Panc1 (cell line): ENCODE measurements around the gene BMP8B. TPM values are rescaled to one million over a fixed set of nuclear protein-coding genes. Genes with fewer than 3 reads are reported as not detected.
"Not testable (repeated sequence)": the region's sequence is repeated elsewhere in the genome, so short reads cannot be mapped to it uniquely, and the experiment has no call there.

ENCODE experiments used
- ATAC-seq: fragments of 200-7000 bp; cut with Tn5 transposase; 2 replicates; pipeline ENCODE4 v1.9.1; 2020; ENCODE audit warnings: mild to moderate bottlenecking, moderate library complexity
- BruUV-seq: library from RNA; stranded (reverse); fragments of 400-500 nt; replicated peaks from 2 replicates; lab custom pipeline; 2021; lab: Mats Ljungman, UMichigan
- CTCF ChIA-PET: fragments of 300-600 bp; sonication (Branson Sonifier 250); formaldehyde crosslinking; loops from one replicate; lab custom pipeline; 2022; ENCODE audit warnings: antibody characterized with exemption; lab: Charles Lee
- POLR2A ChIA-PET: fragments of 300-600 bp; sonication (Branson Sonifier 250); formaldehyde crosslinking; loops from one replicate; lab custom pipeline; 2022; ENCODE audit warnings: antibody characterized with exemption; lab: Charles Lee
- DNase-seq: peaks from one replicate; pipeline ENCODE4 v3.0.0-alpha.2; 2010; ENCODE audit warnings: low read depth, low spot score
- H3K27ac ChIP-seq: 2 replicates; pipeline ENCODE4 v1.5.1; 2011; ENCODE audit warnings: mild to moderate bottlenecking, low read length, inconsistent platforms
- H3K27me3 ChIP-seq: fragments of 200-500 bp; sonication (Bioruptor generic); 2 replicates; pipeline ENCODE4 v1.6.0; 2014; ENCODE audit warnings: low read length, inconsistent platforms; ENCODE audit not compliant: control insufficient read depth, insufficient read depth
- H3K36me3 ChIP-seq: fragments of 200-500 bp; sonication (Bioruptor generic); 2 replicates; pipeline ENCODE4 v1.5.1; 2014; ENCODE audit warnings: inconsistent platforms, mild to moderate bottlenecking, low read length, moderate library complexity; ENCODE audit not compliant: control insufficient read depth, insufficient read depth
- H3K4me1 ChIP-seq: 2 replicates; pipeline ENCODE4 v1.5.1; 2011; ENCODE audit warnings: inconsistent platforms, mild to moderate bottlenecking, low read length, moderate library complexity; ENCODE audit not compliant: control insufficient read depth, insufficient read depth
- H3K4me3 ChIP-seq, 2 experiments: 2 replicates each; pipeline ENCODE4 v1.5.1; 2011 to 2012; ENCODE audit warnings: low read depth in 2 of 2, low read length in 2 of 2, mild to moderate bottlenecking in 2 of 2, inconsistent platforms in 1 of 2, moderate library complexity in 1 of 2
- H3K9me3 ChIP-seq: fragments of 200-500 bp; sonication (Bioruptor generic); 2 replicates; pipeline ENCODE4 v1.5.1; 2014; ENCODE audit warnings: low read depth, mild to moderate bottlenecking, inconsistent platforms, low read length, moderate library complexity; ENCODE audit not compliant: control insufficient read depth, insufficient read depth
- CTCF ChIP-seq: fragments of 450-650 bp; IDR thresholded peaks from 2 replicates; pipeline ENCODE4 v1.5.1; 2017; ENCODE audit warnings: mild to moderate bottlenecking
- POLR2AphosphoS5 ChIP-seq: IDR thresholded peaks from 2 replicates; pipeline ENCODE4 v1.6.1; 2012; ENCODE audit warnings: mild to moderate bottlenecking, low read depth, low read length, moderate library complexity
- REST ChIP-seq, 2 experiments: IDR thresholded peaks; 2 replicates each; pipeline ENCODE4 v1.6.1; 2011 to 2012; ENCODE audit warnings: low read depth in 2 of 2, control low read depth in 1 of 2, low read length in 1 of 2, mild to moderate bottlenecking in 1 of 2, moderate library complexity in 1 of 2; ENCODE audit not compliant: insufficient read depth in 1 of 2
- SIN3A ChIP-seq: IDR thresholded peaks from 2 replicates; pipeline ENCODE4 v1.6.1; 2012; ENCODE audit warnings: low read depth, mild to moderate bottlenecking, low read length, moderate library complexity, borderline replicate concordance; ENCODE audit not compliant: insufficient read depth
- TCF7L2 ChIP-seq: IDR thresholded peaks from 2 replicates; pipeline ENCODE4 v1.6.1; 2011; ENCODE audit warnings: mild to moderate bottlenecking, low read depth, low read length, inconsistent platforms
- in situ Hi-C: cut with HindIII; loops from 2 replicates; pipeline ENCODE4 v1.10.0; 2016; ENCODE audit warnings: low sequenced_read_pairs, low pct_unique_long_range_greater_than_20kb
- intact Hi-C: fragments of 100-400 bp; cut with micrococcal nuclease; formaldehyde crosslinking; loops from one replicate; pipeline ENCODE4 v1.10.0; 2022; ENCODE audit not compliant: unreplicated experiment
- total RNA-seq: library from RNA; stranded (reverse); gene quantifications from one replicate; pipeline ENCODE4 v1.2.1, GENCODE V29; 2021; ENCODE audit not compliant: unreplicated experiment

BMP8B gene
- total RNA-seq, 1 experiment from 2014 or later = 3.7 TPM

GRCh38 chr1:39779137-39779536, 9.5 kb downstream of the BMP8B start:
- Histone ChIP-seq H3K27ac (no peak overlapping the region), H3K27me3 (no peaks in the 10 kb centered on the region), H3K4me1 (no peaks in the 10 kb centered on the region), H3K4me3 (no peak overlapping the region), H3K36me3 (no peaks in the 10 kb centered on the region), H3K9me3 (no peaks in the 10 kb centered on the region)
- no peak for ATAC-seq
- TF ChIP-seq TCF7L2 (no peak), REST (IDR thresholded peaks at IDR 0.05; ENCODE audit: insufficient read depth in 1 of 2, low read depth in 2 of 2, low read length in 1 of 2) (no peak), POLR2AphosphoS5 (no peak), SIN3A (no peak), CTCF (no peak)
- POLR2A ChIA-PET = no interaction called here
- no peak for DNase-seq
- CTCF ChIA-PET = no interaction called here
- no TSS peak for BruUV-seq
- in situ Hi-C loops (no loop called here), intact Hi-C loops (no loop called here)

- POLR2A ChIA-PET, H3K27me3 ChIP-seq, H3K4me1 ChIP-seq, BruUV-seq, H3K27ac ChIP-seq, intact Hi-C loops, H3K4me3 ChIP-seq, ATAC-seq, DNase-seq, in situ Hi-C loops, H3K36me3 ChIP-seq, CTCF ChIA-PET, H3K9me3 ChIP-seq: not testable (repeated sequence)
Observed at GRCh38 chr1:39778463-39779099, 10.1 kb downstream of the BMP8B start.

GRCh38 chr1:39777896-39778295, 10.8 kb downstream of the BMP8B start:
- intact Hi-C loops, in situ Hi-C loops, H3K27ac ChIP-seq, POLR2A ChIA-PET, H3K27me3 ChIP-seq, H3K4me3 ChIP-seq, DNase-seq, H3K4me1 ChIP-seq, BruUV-seq, H3K9me3 ChIP-seq, H3K36me3 ChIP-seq, CTCF ChIA-PET, ATAC-seq: not testable (repeated sequence)
